ENCODE data around the gene SUGCT.

DNA sequence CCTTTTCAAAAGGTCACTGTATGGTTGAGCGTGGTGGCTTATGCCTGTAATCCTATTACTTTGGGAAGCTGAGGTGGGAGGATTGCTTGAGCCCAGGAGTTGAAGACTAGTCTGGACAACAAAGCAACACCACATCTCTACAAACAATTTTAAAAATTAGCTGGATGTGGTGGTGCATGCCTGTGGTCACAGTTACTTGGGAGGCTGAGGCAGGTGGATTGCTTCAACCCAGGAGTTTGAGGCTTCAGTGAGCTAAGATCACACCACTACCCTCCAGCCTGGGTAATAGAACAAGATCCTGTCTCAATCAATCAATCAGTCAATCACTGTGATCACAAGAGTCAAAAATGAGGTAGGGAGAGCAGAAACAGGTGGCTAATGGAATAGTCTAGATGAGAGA lies 97.0 kb downstream of the SUGCT start:
- TF ChIP-seq, protein P1, sequence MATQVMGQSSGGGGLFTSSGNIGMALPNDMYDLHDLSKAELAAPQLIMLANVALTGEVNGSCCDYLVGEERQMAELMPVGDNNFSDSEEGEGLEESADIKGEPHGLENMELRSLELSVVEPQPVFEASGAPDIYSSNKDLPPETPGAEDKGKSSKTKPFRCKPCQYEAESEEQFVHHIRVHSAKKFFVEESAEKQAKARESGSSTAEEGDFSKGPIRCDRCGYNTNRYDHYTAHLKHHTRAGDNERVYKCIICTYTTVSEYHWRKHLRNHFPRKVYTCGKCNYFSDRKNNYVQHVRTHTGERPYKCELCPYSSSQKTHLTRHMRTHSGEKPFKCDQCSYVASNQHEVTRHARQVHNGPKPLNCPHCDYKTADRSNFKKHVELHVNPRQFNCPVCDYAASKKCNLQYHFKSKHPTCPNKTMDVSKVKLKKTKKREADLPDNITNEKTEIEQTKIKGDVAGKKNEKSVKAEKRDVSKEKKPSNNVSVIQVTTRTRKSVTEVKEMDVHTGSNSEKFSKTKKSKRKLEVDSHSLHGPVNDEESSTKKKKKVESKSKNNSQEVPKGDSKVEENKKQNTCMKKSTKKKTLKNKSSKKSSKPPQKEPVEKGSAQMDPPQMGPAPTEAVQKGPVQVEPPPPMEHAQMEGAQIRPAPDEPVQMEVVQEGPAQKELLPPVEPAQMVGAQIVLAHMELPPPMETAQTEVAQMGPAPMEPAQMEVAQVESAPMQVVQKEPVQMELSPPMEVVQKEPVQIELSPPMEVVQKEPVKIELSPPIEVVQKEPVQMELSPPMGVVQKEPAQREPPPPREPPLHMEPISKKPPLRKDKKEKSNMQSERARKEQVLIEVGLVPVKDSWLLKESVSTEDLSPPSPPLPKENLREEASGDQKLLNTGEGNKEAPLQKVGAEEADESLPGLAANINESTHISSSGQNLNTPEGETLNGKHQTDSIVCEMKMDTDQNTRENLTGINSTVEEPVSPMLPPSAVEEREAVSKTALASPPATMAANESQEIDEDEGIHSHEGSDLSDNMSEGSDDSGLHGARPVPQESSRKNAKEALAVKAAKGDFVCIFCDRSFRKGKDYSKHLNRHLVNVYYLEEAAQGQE (IDR thresholded peaks at IDR 0.05; ENCODE audit: low read depth, low read length): no peak
- TF ChIP-seq, protein P2, sequence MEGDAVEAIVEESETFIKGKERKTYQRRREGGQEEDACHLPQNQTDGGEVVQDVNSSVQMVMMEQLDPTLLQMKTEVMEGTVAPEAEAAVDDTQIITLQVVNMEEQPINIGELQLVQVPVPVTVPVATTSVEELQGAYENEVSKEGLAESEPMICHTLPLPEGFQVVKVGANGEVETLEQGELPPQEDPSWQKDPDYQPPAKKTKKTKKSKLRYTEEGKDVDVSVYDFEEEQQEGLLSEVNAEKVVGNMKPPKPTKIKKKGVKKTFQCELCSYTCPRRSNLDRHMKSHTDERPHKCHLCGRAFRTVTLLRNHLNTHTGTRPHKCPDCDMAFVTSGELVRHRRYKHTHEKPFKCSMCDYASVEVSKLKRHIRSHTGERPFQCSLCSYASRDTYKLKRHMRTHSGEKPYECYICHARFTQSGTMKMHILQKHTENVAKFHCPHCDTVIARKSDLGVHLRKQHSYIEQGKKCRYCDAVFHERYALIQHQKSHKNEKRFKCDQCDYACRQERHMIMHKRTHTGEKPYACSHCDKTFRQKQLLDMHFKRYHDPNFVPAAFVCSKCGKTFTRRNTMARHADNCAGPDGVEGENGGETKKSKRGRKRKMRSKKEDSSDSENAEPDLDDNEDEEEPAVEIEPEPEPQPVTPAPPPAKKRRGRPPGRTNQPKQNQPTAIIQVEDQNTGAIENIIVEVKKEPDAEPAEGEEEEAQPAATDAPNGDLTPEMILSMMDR (IDR thresholded peaks at IDR 0.05): no peak
- TF ChIP-seq, protein P3, sequence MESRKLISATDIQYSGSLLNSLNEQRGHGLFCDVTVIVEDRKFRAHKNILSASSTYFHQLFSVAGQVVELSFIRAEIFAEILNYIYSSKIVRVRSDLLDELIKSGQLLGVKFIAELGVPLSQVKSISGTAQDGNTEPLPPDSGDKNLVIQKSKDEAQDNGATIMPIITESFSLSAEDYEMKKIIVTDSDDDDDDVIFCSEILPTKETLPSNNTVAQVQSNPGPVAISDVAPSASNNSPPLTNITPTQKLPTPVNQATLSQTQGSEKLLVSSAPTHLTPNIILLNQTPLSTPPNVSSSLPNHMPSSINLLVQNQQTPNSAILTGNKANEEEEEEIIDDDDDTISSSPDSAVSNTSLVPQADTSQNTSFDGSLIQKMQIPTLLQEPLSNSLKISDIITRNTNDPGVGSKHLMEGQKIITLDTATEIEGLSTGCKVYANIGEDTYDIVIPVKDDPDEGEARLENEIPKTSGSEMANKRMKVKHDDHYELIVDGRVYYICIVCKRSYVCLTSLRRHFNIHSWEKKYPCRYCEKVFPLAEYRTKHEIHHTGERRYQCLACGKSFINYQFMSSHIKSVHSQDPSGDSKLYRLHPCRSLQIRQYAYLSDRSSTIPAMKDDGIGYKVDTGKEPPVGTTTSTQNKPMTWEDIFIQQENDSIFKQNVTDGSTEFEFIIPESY (IDR thresholded peaks at IDR 0.05; ENCODE audit: borderline replicate concordance, low read depth): no peak
- TF ChIP-seq JUND (IDR thresholded peaks at IDR 0.05) (no peak), RXRA (IDR thresholded peaks at IDR 0.05; ENCODE audit: borderline replicate concordance, low read depth) (no peak), FOSL2 (IDR thresholded peaks at IDR 0.05; ENCODE audit: borderline replicate concordance, low read depth) (no peak)

Measured in SK-N-SH (cell line).